HG02970 (cell line): ENCODE measurements around the gene TMEM132C.

Experiments used
- ATAC-seq: cut with Tn5 transposase; IDR thresholded peaks from one replicate; pipeline ENCODE4 v1.9.1; 2021; ENCODE audit warnings: mild to moderate bottlenecking, moderate library complexity, moderate number of reproducible peaks; ENCODE audit not compliant: unreplicated experiment, low FRiP score

Gene TMEM132C

GRCh38 chr12:128337431-128338170 is 70.6 kb downstream of the TMEM132C start:
- ATAC-seq = no peak

GRCh38 chr12:128338386-128339125 is 71.6 kb downstream of the TMEM132C start:
- ATAC-seq = no peak

GRCh38 chr12:128339126-128339520 is 72.2 kb downstream of the TMEM132C start:
- no peak for ATAC-seq

- no peak for ATAC-seq
These were observed 72.7 kb downstream of the TMEM132C start for GRCh38 chr12:128339631-128340030.

- ATAC-seq = no peak
These were observed 86.3 kb downstream of the TMEM132C start for GRCh38 chr12:128353301-128353700.

- no peak for ATAC-seq
These were observed 89.6 kb downstream of the TMEM132C start for GRCh38 chr12:128356547-128356946.

GRCh38 chr12:128361400-128361995 is 94.5 kb downstream of the TMEM132C start:
- ATAC-seq = no peak

GRCh38 chr12:128365032-128365431 is 98.1 kb downstream of the TMEM132C start:
- ATAC-seq = no peak

GRCh38 chr12:128365651-128366231 is 98.8 kb downstream of the TMEM132C start:
- ATAC-seq = no peak

GRCh38 chr12:128367961-128368360 is 101.0 kb downstream of the TMEM132C start:
- ATAC-seq = no peak

- ATAC-seq = no peak
These were observed 114.6 kb downstream of the TMEM132C start for GRCh38 chr12:128381541-128381940.

GRCh38 chr12:128381946-128382345 is 115.0 kb downstream of the TMEM132C start:
- ATAC-seq = no peak

- ATAC-seq = no peak
These were observed 116.0 kb downstream of the TMEM132C start for GRCh38 chr12:128382946-128383345.

- ATAC-seq = no peak
These were observed 116.5 kb downstream of the TMEM132C start for GRCh38 chr12:128383357-128383937.

- no peak for ATAC-seq
These were observed 118.8 kb downstream of the TMEM132C start for GRCh38 chr12:128385736-128386135.

- no peak for ATAC-seq
These were observed 120.9 kb downstream of the TMEM132C start for GRCh38 chr12:128387811-128388422.

- ATAC-seq = no peak
These were observed 121.6 kb downstream of the TMEM132C start for GRCh38 chr12:128388461-128389000.

GRCh38 chr12:128393346-128393745 is 126.4 kb downstream of the TMEM132C start:
- no peak for ATAC-seq

- no peak for ATAC-seq
These were observed 127.2 kb downstream of the TMEM132C start for GRCh38 chr12:128394137-128394536.

GRCh38 chr12:128399253-128399652 is 132.3 kb downstream of the TMEM132C start:
- ATAC-seq = no peak
